ENCODE measurements around the gene MTFMT.
"Not testable (repeated sequence)": the region's sequence is repeated elsewhere in the genome, so short reads cannot be mapped to it uniquely, and the experiment has no call there.

The MTFMT gene

GRCh38 chr15:65059931-65060596 lies 30.6 kb upstream of the MTFMT start:
- no peak for DNase-seq

GRCh38 chr15:65059369-65059750 lies 29.9 kb upstream of the MTFMT start:
- no peak for DNase-seq

- no peak for DNase-seq
Observed at GRCh38 chr15:65058394-65059368, 29.2 kb upstream of the MTFMT start.

DNA sequence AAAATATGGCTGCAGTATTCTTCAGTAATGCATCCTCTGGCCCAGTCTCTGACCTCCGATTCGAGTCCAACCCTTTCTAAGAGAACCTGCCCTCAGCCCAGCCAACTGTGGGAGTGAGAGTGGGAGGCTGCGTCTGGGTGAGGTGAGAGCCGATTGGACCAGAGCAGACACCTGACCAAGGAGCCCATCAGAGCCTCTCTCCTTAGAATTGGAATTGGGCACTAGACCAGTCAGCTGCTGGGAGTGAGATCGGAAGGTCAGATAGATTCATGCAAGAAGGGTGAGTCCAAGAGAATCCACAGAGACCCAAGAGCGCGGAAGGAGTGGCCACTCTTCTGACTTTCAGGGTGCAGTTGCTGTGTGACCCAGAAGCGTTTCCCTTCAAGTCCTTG lies 28.1 kb upstream of the MTFMT start:
- no peak for DNase-seq

- DNase-seq, result no peak
Observed at GRCh38 chr15:65056868-65057548, 27.6 kb upstream of the MTFMT start.

- DNase-seq, result no peak
Observed at GRCh38 chr15:65056106-65056505, 26.7 kb upstream of the MTFMT start.

DNA sequence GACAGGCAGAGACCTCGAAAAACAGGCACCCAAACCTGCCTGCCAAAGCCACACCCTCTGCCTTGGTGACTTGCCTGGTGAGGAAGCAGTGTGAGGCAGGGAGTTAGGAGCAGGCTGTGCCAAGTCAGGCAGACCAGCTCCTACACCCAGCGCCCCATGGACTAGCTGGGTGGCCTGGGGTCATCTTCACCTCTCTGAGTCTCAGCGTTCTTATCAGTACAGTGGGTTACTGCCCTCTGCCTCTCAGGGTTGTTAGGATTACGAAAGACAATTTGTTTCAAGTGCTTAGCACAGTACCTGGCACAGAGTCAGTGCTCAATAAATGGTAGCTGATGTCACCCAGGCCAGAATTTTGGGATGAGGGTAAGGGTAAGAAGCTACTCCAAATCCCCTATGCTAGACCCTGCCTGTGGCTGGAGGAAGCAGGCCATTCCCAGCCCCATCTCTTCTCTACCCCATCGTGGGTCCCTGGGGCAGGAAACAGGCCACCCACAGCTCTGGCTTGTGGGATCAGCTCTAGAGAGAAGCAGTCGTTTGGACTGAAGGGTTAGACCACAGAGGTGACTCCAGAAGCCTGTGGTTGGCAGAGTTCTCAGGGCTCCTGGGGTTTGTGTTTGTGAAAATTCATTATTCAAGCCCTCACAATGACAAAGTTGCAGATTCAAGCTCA lies 25.9 kb upstream of the MTFMT start:
- no peak for DNase-seq

- peak in 3 of 4 experiments; percentile 8 to 15 (median 14) for DNase-seq
Observed at GRCh38 chr15:65054333-65055200, 25.1 kb upstream of the MTFMT start.

DNA sequence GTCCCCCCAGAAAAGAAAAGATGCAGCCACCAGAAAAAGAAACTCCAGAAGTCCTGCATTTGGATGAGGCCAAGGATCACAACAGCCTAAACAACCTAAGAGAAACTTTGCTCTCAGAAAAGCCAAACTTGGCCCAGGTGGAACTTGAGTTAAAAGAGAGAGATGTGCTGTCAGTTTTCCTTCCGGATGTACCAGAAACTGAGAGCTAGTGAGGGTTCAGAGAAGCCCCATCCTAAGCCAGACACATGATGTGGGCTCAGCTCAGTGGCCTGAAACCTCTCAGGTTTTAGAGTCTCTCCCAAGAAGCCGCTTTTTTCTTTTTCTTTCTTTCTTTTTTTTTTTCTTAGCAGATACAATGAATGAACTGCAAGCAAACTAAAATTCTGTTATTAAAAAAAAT lies 23.5 kb upstream of the MTFMT start:
- DNase-seq, result no peak

DNA sequence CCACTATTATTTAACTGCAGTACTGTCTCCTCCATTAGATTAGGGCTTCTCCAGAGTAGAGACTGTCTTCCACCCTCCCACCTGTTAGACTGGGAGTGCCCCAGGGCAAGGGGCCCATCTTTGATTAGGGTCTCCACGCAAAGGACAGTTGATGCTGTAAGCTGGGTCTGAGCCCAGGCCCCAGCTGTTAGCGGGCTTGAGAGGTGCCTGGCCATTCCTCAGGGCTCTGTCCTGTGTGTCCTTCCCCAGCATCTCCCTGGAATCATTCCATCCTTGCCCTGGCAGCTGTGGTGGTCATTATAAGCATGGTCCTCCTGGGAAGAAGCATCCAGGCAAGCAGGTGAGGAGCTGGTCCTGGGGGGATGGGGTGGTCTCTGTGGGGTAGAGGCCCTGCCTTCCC lies 21.8 kb upstream of the MTFMT start:
- DNase-seq, result no peak

DNA sequence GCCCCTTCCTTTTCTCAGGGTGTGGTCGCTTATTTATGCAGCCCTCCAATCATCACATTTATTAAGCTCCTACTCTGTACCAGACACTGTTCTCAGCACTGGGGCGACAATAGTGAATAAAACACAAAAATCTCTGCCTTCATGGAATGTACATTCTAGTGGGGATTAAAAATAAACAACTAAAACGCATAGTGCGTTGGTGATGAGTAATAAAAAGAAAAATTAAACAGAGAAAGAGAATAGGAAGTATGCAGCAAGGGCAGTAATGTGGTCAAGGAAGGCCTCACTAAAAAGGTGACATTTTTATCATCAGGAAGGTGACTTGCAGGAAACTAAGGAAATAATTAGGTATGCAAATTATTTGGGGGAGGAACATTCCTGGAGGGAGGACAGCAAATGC lies 20.8 kb upstream of the MTFMT start:
- DNase-seq, result no peak

GRCh38 chr15:65049418-65049840 lies 20.0 kb upstream of the MTFMT start:
- peak; percentile 61 to 74 (median 65) for DNase-seq

DNA sequence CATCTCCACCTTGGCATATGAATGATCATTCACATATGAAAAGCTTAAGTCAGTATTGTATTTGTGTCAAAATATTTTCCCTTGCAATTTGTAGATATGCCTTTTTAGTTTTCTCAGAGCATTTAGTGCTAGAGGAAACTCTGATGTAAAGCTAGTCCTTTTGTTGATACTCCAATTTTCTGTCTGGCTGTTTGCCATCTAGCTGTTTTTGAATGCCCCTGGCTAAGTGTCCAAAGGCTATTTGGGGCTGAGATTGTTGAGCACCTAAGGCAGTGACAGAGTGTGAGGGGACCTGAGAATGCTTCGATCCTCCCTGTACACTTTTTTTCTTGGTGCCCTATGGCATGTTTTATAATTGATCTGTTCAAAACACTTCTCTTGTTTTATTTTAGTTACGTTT lies 18.8 kb upstream of the MTFMT start:
- no peak for DNase-seq

DNA sequence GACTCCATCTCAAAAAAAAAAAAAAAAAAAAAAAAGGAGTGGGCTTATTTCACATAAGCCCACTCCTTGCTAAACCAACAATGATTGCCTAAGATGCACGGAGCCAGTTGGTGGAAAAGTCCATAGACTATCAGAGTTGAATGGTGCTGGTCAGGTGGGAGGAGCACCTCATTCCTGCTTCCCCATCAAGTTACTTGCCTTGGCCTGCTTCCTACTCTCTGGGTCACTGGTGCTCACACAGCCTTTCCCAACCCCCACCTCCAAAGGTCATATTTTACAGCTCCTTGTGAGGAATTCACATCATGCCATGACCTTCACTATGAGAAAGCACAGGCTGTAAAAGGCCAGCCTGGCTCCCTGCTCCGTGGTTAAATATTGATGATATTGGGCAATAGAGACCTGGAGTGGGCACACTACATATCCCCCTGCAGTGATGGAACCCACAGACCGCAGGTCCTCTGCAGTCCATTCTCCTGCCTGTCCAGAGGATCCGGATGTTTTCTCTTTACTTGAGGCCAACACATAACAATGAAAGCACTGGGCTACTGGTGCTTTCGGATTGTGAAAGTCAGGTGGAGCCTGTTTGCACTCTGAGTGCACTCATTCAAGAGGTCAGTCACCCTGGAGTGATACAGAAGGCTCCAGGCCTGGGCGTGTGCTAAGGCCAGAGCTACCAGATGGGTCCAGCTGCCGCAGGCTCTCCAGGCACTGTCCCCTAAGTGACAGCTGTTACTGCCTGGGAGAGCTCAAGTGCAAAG lies 15.5 kb upstream of the MTFMT start, which contains the start of gene SLC51B:
TSS of gene SLC51B (plus strand) at position 664 of the 758 bp plus-strand sequence. CDS start 4,618 bp downstream, outside the sequence.
- no peak for DNase-seq

DNA sequence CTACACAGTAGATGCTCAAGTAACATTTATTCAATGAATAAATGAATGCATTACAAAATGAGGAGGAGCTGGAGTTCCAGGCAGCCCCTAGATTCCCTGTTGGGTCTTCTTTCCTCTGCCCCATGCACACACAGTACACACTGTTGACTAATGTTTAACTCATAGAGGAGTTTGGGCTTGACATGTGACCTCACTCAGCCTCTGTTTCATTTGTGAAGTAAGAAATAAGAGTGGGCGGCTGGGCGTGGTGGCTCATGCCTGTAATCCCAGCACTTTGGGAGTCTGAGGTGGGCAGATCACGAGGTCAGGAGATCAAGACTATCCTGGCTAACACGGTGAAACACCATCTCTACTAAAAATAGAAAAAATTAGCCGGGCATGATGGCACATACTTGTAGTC lies 14.8 kb upstream of the MTFMT start:
- not testable (repeated sequence) for DNase-seq

GRCh38 chr15:65042776-65043327 lies 13.4 kb upstream of the MTFMT start:
- no peak for DNase-seq

- no peak for DNase-seq
Observed at GRCh38 chr15:65041787-65042186, 12.3 kb upstream of the MTFMT start.

GRCh38 chr15:65040461-65040860 lies 11.0 kb upstream of the MTFMT start:
- DNase-seq, result no peak

GRCh38 chr15:65038836-65039235 lies 9.4 kb upstream of the MTFMT start:
- DNase-seq, result no peak

DNA sequence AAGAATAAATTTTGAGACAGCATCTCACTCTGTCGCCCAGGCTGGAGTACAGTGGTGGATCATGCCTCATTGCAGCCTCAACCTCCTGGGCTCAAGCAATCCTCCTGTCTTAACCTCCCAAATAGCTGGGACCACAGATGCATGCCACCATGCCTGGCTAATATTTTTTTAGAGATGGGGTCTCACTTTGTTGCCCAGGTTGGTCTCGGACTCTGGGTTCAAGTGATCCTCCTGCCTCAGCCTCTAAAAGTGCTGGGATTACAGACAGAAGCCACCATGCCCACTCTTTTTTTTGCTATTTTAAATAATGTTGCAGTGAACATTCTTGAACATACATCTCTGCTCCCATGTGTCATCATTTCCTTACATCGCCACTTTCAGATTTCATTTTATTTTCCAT lies 9.0 kb upstream of the MTFMT start:
- DNase-seq, result no peak

- no peak for DNase-seq
Observed at GRCh38 chr15:65037309-65037708, 7.9 kb upstream of the MTFMT start.
